Tongue (tissue), 2 donors: ENCODE data around the gene MPLKIP. TPM values are rescaled to one million over a fixed set of nuclear protein-coding genes. Genes with fewer than 3 reads are reported as not detected.
"Not testable (repeated sequence)": the region's sequence is repeated elsewhere in the genome, so short reads cannot be mapped to it uniquely, and the experiment has no call there.

Experiments
- DNase-seq: peaks from one replicate; pipeline ENCODE4 v3.0.0-alpha.2; 2015
- total RNA-seq: library from RNA; depleted of rRNA; stranded (reverse); fragments of >200 nt; gene quantifications from one replicate; pipeline ENCODE4 v1.2.3, GENCODE V29; 2014

The MPLKIP gene
- 8.9 TPM for total RNA-seq

GRCh38 chr7:40134428-40135316 lies at the start of gene MPLKIP, which contains the start of gene SUGCT:
Gene MPLKIP (minus strand): TSS chr7:40134622. CDS start chr7:40134567, 55 bp downstream.
Gene SUGCT (plus strand): TSS chr7:40135005.
- DNase-seq, result peak; percentile 95

DNA sequence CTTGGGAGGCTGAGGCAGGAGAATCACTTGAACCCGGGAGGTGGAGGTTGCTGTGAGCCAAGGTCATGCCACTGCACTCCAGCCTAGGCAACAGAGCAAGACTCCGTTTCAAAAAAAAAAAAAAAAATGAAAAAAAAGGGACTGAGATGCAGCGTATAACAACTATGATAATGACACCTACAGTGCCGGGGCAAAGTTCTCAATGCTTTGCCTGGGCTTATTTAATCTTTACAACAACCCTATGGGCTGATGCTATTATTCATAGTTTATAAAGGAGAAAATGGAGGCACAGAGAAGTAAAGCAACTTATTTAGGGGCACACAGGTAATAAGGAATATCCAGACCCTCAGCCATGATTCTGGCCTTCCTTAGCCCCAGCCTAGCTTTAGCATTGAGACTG lies 48.0 kb upstream of the MPLKIP start:
- DNase-seq, result no peak

DNA sequence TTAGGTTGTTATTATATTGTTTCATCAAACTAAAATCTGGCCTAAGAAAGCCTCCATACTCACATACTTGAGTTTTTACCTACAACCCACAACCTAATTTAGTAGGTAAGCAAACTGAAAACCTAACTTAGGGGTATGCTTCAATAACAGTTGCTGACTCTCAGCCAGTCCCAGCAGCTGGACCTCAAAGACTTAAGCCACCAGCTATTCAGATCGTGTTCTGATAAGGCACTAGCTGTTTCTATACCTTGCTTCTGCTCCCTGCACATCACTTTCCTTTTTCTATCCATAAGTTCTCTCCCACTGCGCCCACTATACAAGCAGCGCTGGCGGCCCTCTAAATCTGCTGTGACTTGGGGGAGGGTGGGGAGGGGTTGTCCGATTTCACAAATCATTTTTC lies 42.6 kb upstream of the MPLKIP start:
- DNase-seq, result no peak

GRCh38 chr7:40175725-40176510 lies 41.5 kb upstream of the MPLKIP start:
- DNase-seq, result no peak

DNA sequence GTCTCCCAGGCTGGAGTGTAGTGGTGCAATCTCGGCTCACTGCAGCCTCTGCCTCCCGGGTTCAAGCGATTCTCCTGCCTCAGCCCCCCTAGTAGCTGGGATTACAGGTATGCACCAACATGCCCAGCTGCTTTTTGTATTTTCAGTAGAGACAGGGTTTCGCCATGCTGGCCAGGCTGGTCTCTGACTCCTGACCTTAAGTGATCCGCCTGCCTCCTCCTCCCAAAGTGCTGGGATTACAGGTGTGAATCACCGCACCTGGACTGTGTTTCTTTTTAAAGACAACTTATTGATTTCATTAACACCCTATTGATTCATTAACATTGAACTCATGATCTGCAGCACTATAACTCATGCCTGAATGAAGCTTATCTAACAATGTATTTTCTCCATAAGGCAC lies 40.8 kb upstream of the MPLKIP start:
- not testable (repeated sequence) for DNase-seq

DNA sequence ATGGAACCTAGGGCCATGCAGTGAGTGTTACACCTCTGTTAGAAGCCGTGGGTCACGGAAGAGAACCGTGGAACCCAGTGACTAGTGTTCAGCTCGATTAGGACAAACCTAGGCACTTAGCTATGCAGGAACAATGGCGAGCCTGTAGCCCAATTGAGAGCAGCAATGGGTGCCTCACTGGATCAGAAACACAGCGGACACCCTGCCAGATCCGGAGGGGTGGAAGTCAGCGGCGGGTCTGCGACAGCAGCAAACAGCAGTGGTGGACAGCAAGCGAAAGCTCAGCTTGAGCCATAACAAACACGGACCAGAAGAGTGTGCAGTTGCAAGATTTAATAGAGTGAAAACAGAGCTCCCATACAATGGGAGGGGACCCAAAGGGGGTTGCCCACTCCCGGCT lies 38.7 kb upstream of the MPLKIP start:
- not testable (repeated sequence) for DNase-seq

- not testable (repeated sequence) for DNase-seq
Measured at GRCh38 chr7:40168266-40168665, 33.8 kb upstream of the MPLKIP start.

- no peak for DNase-seq
Measured at GRCh38 chr7:40167291-40167690, 32.9 kb upstream of the MPLKIP start.

DNA sequence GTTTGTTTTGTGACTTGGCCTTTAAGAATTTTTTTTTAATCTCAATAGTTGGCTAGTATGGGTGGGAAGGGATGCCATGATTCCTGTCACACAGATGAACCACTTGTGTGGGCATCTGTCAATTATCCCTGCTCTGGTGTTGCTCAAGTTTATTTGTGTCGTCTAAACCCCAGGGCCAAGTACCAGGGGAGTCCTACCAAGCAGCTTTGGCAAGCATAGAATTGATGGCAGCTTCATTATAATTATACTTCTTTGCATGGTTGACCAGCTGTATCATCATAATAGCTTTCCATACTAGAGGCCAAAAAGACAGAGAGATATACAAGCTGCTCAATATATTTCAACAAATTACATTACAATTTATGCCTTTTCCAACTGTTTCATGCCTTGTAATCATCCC lies 30.8 kb upstream of the MPLKIP start:
- DNase-seq, result no peak

DNA sequence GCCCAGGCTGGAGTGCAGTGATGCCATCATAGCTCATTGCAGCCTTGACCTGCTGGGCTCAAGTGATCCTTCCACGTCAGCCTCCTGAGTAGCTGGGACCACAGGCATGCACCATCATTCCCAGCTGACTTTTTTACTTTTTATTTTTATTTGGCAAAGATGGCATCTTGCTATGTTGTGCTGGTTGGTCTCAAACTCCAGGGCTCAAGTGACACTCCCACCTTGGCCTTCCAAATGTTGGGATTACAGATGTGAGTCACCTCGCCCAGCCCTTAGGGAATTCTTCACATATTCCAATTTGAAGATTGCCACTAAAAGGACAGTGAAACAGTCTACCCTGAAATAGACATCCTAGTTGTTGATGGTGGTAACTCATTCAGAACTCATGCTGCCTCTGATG lies 28.1 kb upstream of the MPLKIP start:
- DNase-seq, result no peak

DNA sequence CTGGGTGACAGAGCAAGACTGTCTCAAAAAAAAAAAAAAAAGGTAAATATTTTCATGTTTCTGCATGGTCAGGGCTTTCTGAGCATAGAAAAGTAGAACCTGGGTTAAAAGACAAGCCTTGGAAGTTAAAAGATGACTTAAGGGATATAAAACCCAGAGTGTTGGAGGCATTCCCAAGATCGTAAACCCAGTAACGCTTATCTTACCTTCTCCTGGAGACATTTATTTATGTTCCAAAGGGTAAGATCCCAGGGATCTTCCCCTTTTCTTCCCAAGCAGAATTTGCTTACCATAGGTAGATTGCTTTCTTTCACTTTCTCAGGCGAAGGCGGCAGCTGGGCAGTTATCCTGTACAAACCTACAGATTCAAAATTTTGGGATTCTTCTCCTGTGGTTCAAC lies 22.6 kb upstream of the MPLKIP start:
- DNase-seq, result no peak

DNA sequence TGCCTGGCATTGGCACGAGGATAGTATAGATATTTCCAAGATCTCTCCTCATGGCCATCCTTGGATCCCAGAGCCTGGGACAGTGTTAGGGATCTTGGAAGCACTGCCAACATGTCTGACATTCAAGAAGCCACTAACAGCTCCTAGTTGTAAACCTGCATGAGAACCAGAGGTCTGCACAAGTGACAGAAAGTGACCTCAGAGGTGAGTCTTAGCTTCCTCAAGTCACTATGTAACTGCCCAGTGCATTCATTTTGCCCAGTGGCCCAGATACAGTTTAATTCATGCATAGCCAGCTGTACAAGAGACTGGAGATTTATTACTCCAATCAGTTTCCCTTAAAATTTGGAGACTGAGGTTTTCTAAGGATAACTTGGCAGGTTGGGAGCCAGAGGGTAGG lies 17.1 kb upstream of the MPLKIP start:
- DNase-seq, result no peak

- DNase-seq, result no peak
Measured at GRCh38 chr7:40148671-40149070, 14.2 kb upstream of the MPLKIP start.

GRCh38 chr7:40148247-40148580 lies 13.8 kb upstream of the MPLKIP start:
- not testable (repeated sequence) for DNase-seq

GRCh38 chr7:40147371-40148246 lies 13.2 kb upstream of the MPLKIP start:
- DNase-seq, result no peak

- DNase-seq, result not testable (repeated sequence)
Measured at GRCh38 chr7:40145596-40146130, 11.2 kb upstream of the MPLKIP start.

DNA sequence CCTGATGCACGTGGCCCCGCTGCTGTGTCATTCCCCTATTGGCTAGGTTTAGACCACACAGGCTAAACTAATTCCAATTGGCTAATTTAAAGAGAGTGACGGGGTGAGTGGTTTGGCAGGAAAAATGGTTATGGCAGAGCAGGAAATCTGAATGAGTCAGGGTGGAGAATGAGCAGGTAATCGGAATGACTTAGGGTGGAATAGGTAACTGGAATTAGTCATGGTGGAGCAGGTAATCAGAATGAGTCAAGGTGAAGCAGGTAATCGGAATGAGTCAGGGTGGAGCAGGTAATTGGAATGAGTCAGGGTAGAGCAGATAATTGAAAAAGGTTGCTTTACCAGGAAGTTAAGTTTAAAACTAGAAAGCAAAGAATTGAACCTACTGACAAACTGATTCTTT lies 7.5 kb upstream of the MPLKIP start:
- DNase-seq, result not testable (repeated sequence)

DNA sequence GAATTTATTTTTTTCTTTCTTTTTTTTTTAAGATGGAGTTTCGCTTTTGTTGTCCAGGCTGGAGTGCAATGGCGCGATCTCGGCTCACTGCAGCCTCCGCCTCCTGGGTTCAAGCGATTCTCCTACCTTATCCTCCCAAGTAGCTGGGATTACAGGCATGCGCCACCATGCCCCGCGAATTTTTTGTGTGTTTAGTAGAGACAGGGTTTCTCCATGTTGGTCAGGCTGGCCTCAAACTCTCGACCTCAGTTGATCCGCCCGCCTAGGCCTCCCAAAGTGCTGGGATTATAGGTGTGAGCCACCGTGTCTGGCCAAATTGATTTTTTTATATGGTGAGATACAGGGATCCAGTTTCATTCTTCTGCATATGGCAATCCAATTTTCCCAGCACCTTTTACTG lies 5.5 kb upstream of the MPLKIP start:
- DNase-seq, result not testable (repeated sequence)

DNA sequence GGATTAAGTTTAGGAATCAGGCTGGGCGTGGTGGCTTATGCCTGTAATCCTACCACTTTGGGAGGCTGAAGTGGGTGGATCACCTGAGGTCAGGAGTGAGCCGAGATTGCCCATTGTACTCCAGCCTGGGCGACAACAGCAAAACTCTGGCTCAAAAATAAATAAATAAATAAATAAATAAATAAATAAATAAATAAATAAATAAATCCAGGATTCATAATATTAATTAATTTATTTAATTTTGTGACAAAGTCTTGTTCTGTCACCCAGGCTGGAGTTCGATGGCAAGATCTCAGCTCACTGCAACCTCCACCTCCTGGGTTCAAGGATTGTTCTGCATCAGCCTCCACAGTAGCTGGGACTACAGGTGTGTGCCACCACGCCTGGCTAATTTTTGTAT lies 4.6 kb upstream of the MPLKIP start:
- no peak for DNase-seq

- DNase-seq, result no peak
Measured at GRCh38 chr7:40137563-40137962, 3.1 kb upstream of the MPLKIP start.

DNA sequence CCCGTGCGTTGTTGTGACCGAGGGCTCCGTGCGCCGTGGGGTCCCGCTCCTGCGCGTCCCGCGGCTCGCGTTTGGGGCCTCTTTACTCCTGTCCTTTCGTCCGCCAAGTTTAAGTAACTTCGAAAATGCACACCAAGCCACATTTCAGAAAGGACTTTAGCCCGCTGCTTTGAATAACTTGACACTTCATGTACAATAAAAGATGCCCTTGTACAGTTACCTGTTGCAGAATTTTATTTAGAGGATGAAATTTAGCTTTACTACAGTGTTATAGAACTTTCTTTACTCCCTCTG lies 842 bp upstream of the MPLKIP start:
- DNase-seq, result no peak
